PC-3 (cell line): Measurements from ENCODE around the gene RETN. TPM values are rescaled to one million over a fixed set of nuclear protein-coding genes. Genes with fewer than 3 reads are reported as not detected.

ENCODE experiments used
- ATAC-seq: fragments of 200-7000 bp; cut with Tn5 transposase; 2 replicates; pipeline ENCODE4 v1.9.1; 2020; ENCODE audit warnings: mild to moderate bottlenecking, moderate library complexity
- BruUV-seq: library from RNA; stranded (reverse); fragments of 400-500 nt; replicated peaks from 2 replicates; lab custom pipeline; 2021; lab: Mats Ljungman, UMichigan
- CTCF ChIA-PET: fragments of 300-600 bp; sonication (Branson Sonifier 250); formaldehyde crosslinking; loops from one replicate; lab custom pipeline; 2022; ENCODE audit warnings: antibody characterized with exemption; lab: Charles Lee
- POLR2A ChIA-PET: fragments of 300-600 bp; sonication (Branson Sonifier 250); formaldehyde crosslinking; loops from one replicate; lab custom pipeline; 2022; ENCODE audit warnings: antibody characterized with exemption; ENCODE audit not compliant: unreplicated experiment; lab: Charles Lee
- DNase-seq: peaks from one replicate; pipeline ENCODE4 v3.0.0-alpha.2; 2015
- H2AFZ ChIP-seq: fragments of 300-600 bp; sonication (generic); 2 replicates; pipeline ENCODE4 v1.6.0; 2016; ENCODE audit warnings: antibody characterized with exemption, low read length
- H3F3A ChIP-seq: fragments of 300-600 bp; sonication (generic); one replicate; pipeline ENCODE4 v1.6.0; 2017; ENCODE audit warnings: antibody characterized with exemption, low read length, control low read depth, mild to moderate bottlenecking; ENCODE audit not compliant: unreplicated experiment
- H3K27ac ChIP-seq: fragments of 300-600 bp; sonication (generic); 2 replicates; pipeline ENCODE4 v1.5.1; 2016; ENCODE audit warnings: mild to moderate bottlenecking, low read length
- H3K27me3 ChIP-seq: fragments of 300-600 bp; sonication (generic); 2 replicates; pipeline ENCODE4 v1.6.1; 2016; ENCODE audit warnings: low read length, mixed read lengths
- H3K36me3 ChIP-seq: fragments of 300-600 bp; sonication (generic); 2 replicates; pipeline ENCODE4 v1.6.1; 2016; ENCODE audit warnings: low read depth, mixed run types, low read length, mixed read lengths
- H3K4me1 ChIP-seq: fragments of 300-600 bp; sonication (generic); 2 replicates; pipeline ENCODE4 v1.5.1; 2016; ENCODE audit warnings: low read length; ENCODE audit not compliant: insufficient read depth
- H3K4me2 ChIP-seq: fragments of 300-600 bp; sonication (generic); 2 replicates; pipeline ENCODE4 v1.6.0; 2016; ENCODE audit warnings: low read length
- H3K4me3 ChIP-seq: fragments of 300-600 bp; sonication (generic); 2 replicates; pipeline ENCODE4 v1.5.1; 2016; ENCODE audit warnings: mild to moderate bottlenecking, low read length, mixed read lengths
- H3K79me2 ChIP-seq: fragments of 300-600 bp; sonication (generic); 2 replicates; pipeline ENCODE4 v1.6.1; 2017; ENCODE audit warnings: low read length, mixed read lengths
- H3K9ac ChIP-seq: fragments of 300-600 bp; sonication (generic); 2 replicates; pipeline ENCODE4 v1.6.0; 2016; ENCODE audit warnings: mild to moderate bottlenecking, low read length
- H3K9me2 ChIP-seq: fragments of 300-600 bp; sonication (generic); replicated peaks from 2 replicates; pipeline ENCODE4 v1.6.1; 2016; ENCODE audit warnings: mixed run types, low read length, mixed read lengths
- H3K9me3 ChIP-seq: fragments of 300-600 bp; sonication (generic); 2 replicates; pipeline ENCODE4 v1.6.1; 2016; ENCODE audit warnings: low read length, mixed read lengths
- H4K20me1 ChIP-seq: fragments of 300-600 bp; sonication (generic); 2 replicates; pipeline ENCODE4 v1.6.1; 2016; ENCODE audit warnings: low read length, mixed read lengths
- EZH2 ChIP-seq: fragments of 300-600 bp; sonication (generic); IDR thresholded peaks from one replicate; pipeline ENCODE4 v1.6.1; 2017; ENCODE audit warnings: antibody characterized with exemption, mild to moderate bottlenecking, low read length; ENCODE audit not compliant: unreplicated experiment
- EZH2phosphoT487 ChIP-seq: fragments of 300-600 bp; sonication (generic); IDR thresholded peaks from 2 replicates; pipeline ENCODE4 v1.6.1; 2018; ENCODE audit warnings: mild to moderate bottlenecking, antibody characterized with exemption, low read length, borderline replicate concordance
- intact Hi-C: fragments of 100-400 bp; cut with micrococcal nuclease; formaldehyde crosslinking; loops from 2 replicates; pipeline ENCODE4 v1.9.0; 2023
- total RNA-seq: library from RNA; depleted of rRNA; stranded (reverse); fragments of >200 nt; gene quantifications from 2 replicates; pipeline ENCODE4 v1.2.3, GENCODE V29; 2014
- TF ChIP-seq, protein P1 (sequence below): fragments of 300-600 bp; sonication (generic); conservative IDR thresholded peaks from 2 replicates; pipeline ENCODE4 v1.5.1; 2017; ENCODE audit warnings: antibody characterized with exemption, low read depth, mild to moderate bottlenecking, low read length

Gene RETN
- total RNA-seq, 1 experiment from 2014 or later = not detected

- Histone ChIP-seq H3K9me2 (no peaks in the 10 kb centered on the region), H4K20me1 (no peaks in the 10 kb centered on the region), H3K27me3 (no peaks in the 10 kb centered on the region), H3K4me3 (no peak overlapping the region), H3F3A (no peaks in the 10 kb centered on the region), H2AFZ (no peak overlapping the region), H3K27ac (no peak overlapping the region), H3K4me2 (no peak overlapping the region), H3K36me3 (peaks cover 30% of the 10 kb centered on the region; the same call in 1 of the 2 replicates), H3K9ac (no peak overlapping the region), H3K9me3 (no peaks in the 10 kb centered on the region), H3K4me1 (peaks cover 15% of the 10 kb centered on the region), H3K79me2 (peaks cover 47% of the 10 kb centered on the region)
- intact Hi-C loops = no loop called here
- no TSS peak for BruUV-seq
- ChIA-PET POLR2A (no interaction called here), CTCF (interaction anchor here (0.9 kb wide), 1 partner anchor 57 kb away, joined by 4 read pairs; no protein-coding TSS in a partner anchor)
- no peak for TF ChIP-seq EZH2phosphoT487
- TF ChIP-seq EZH2 = no peak
- TF ChIP-seq, protein P1, sequence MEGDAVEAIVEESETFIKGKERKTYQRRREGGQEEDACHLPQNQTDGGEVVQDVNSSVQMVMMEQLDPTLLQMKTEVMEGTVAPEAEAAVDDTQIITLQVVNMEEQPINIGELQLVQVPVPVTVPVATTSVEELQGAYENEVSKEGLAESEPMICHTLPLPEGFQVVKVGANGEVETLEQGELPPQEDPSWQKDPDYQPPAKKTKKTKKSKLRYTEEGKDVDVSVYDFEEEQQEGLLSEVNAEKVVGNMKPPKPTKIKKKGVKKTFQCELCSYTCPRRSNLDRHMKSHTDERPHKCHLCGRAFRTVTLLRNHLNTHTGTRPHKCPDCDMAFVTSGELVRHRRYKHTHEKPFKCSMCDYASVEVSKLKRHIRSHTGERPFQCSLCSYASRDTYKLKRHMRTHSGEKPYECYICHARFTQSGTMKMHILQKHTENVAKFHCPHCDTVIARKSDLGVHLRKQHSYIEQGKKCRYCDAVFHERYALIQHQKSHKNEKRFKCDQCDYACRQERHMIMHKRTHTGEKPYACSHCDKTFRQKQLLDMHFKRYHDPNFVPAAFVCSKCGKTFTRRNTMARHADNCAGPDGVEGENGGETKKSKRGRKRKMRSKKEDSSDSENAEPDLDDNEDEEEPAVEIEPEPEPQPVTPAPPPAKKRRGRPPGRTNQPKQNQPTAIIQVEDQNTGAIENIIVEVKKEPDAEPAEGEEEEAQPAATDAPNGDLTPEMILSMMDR = no peak
- ATAC-seq (no peak), DNase-seq (no peak)
Measured at GRCh38 chr19:7625763-7626372, 43.0 kb upstream of the RETN start.

- Histone ChIP-seq H3K36me3 (peaks cover 24% of the 10 kb centered on the region; the same call in 1 of the 2 replicates), H3F3A (no peaks in the 10 kb centered on the region), H3K9ac (no peak overlapping the region), H3K27ac (no peak overlapping the region), H4K20me1 (no peaks in the 10 kb centered on the region), H3K9me3 (no peaks in the 10 kb centered on the region), H2AFZ (no peak overlapping the region), H3K79me2 (peaks cover 57% of the 10 kb centered on the region), H3K4me2 (no peak overlapping the region), H3K9me2 (no peaks in the 10 kb centered on the region), H3K4me1 (peaks cover 15% of the 10 kb centered on the region), H3K4me3 (no peak overlapping the region), H3K27me3 (no peaks in the 10 kb centered on the region)
- POLR2A ChIA-PET = no interaction called here
- no TSS peak for BruUV-seq
- CTCF ChIA-PET = no interaction called here
- ATAC-seq (no peak), DNase-seq (no peak)
- intact Hi-C loops = no loop called here
- no peak for TF ChIP-seq EZH2
Measured at GRCh38 chr19:7627166-7627565, 41.7 kb upstream of the RETN start.

DNA sequence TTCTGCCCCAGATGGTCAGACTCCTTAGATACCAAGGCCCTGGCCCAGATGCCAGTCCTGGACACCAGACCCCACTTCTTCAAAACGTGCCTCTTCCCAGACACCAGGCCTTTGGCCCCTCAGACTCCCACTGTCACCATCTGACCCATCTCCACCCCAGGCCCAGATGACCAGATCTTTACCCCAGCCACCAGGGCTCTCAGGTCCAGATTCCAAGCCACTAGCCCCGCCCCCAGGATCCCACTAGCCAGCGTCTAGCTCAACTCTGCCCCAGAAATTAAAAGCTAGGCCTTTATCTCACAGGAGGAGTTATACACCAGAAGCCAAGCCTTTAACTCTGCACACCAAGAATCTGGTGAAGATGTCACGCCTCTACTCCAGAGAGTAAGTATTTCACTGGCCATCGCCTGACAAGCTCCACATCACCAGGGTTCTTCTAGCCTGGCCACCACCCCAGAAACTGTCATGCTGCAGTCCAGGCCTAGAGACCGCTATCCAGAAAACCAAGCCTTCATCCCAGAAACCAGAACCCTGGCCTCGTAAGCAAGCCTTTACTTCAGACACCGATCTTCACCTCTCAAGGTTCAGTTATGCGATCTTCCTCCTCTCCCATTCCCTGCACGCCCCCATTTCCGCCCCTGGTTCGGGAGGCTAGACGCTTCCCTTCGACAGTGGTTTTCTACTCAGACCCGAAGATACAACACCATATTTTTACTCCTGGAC, 40.1 kb upstream of the RETN start:
- BruUV-seq = TSS peak; percentile 85
- H2AFZ ChIP-seq = peak overlapping the region; percentile 43; the same call in 1 of the 2 replicates
- peaks cover 57% of the 10 kb centered on the region for H3K79me2 ChIP-seq
- peaks cover 15% of the 10 kb centered on the region for H3K4me1 ChIP-seq
- H3K4me2 ChIP-seq = peak overlapping the region; percentile 95
- H3K9ac ChIP-seq = peak overlapping the region; percentile 89
- no peak for ATAC-seq
- peak overlapping the region; percentile 87 for H3K4me3 ChIP-seq
- CTCF ChIA-PET = interaction anchor here (0.8 to 1.3 kb wide), 3 partner anchors 31 to 60 kb away, joined by 3 to 14 read pairs (median 3); partner anchors contain the start of gene TRAPPC5
- no peaks in the 10 kb centered on the region for H3F3A ChIP-seq
- TF ChIP-seq, protein P1 = no peak
- no peak for TF ChIP-seq EZH2phosphoT487
- no peak for TF ChIP-seq EZH2
- POLR2A ChIA-PET = interaction anchor here (0.5 to 1.8 kb wide), 3 partner anchors 60 to 151 kb away, joined by 3 to 48 read pairs (median 4); no protein-coding TSS in a partner anchor
- peaks cover 13% of the 10 kb centered on the region; the same call in 1 of the 2 replicates for H3K36me3 ChIP-seq
- H3K27ac ChIP-seq = no peak overlapping the region
- H4K20me1 ChIP-seq = no peaks in the 10 kb centered on the region
- no peak for DNase-seq
- H3K9me3 ChIP-seq = no peaks in the 10 kb centered on the region
- no peaks in the 10 kb centered on the region for H3K9me2 ChIP-seq
- H3K27me3 ChIP-seq = no peaks in the 10 kb centered on the region
- intact Hi-C loops = no loop called here
